HG02943 (cell line): ENCODE results near the gene ZNF23.

Experiments used
- ATAC-seq: cut with Tn5 transposase; IDR thresholded peaks from one replicate; pipeline ENCODE4 v1.9.1; 2021; ENCODE audit warnings: mild to moderate bottlenecking, low read depth, moderate library complexity; ENCODE audit not compliant: unreplicated experiment

Gene ZNF23

DNA sequence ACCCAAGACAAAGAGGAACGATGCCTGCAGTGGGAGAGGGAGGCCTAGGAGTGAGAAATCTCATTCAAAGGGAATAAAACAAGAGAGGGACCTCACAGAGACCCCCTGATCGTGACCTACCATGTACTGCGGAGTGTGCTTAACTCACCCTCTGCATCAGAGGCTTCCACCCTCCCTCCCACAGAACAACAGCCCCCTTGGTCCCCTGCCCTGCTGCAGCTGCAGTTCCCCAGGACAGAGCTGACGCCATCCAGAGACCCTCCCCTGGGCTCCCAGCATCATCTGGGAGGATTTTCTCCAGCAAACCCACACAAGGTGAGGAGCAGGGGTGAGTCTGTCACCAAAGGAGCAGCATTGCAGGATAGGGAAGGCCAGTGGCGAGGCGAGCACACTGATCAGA is 60.0 kb downstream of the ZNF23 start:
- ATAC-seq = no peak

DNA sequence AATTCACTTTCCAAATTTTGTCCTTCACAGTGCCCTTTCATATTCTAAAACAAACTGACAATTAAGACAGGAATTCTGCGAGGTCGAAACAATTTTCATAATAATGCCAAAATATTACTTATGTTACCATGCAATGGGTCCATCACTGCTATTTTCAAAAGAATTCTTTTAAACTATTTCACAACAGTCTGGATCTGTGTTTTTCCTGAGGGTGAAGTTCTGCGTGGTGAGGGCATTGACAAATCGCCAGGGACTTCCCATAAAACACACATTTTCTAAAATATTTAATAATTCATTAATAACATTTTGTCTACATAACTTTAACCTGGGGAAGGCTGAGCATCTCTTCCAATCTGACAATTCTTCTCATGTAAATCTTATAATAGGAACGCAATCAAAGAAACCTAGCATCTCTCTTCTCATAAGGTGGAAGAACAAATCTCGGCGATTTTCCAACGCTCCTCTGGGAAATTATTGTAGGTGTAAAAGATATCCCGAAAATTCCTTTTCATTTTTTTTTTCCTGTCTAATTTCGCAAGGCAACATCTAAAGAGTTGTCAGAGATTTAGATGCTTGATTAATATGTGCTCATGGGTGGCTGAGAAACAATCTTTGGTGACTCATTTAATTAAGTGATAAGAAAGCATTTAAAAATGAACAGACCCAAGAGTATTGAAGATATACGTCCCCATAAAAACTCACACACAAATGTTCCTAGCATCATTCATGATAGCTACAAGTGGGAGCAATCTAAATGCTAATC is 62.1 kb downstream of the ZNF23 start:
- ATAC-seq = no peak
